Activated CD8-positive, alpha-beta memory T cell treated with anti-CD3 and anti-CD28 coated beads for 48 hours (primary cell): ENCODE measurements around the gene ANAPC2.

Experiments used
- DNase-seq, 3 experiments: peaks; one replicate each; pipeline ENCODE4 v3.0.0-alpha.2; 2020; ENCODE audit warnings: low read depth in 2 of 3, low spot score in 2 of 3

ANAPC2 gene

GRCh38 chr9:137178201-137178938 lies 10.0 kb downstream of the ANAPC2 start:
- DNase-seq: no peak

DNA sequence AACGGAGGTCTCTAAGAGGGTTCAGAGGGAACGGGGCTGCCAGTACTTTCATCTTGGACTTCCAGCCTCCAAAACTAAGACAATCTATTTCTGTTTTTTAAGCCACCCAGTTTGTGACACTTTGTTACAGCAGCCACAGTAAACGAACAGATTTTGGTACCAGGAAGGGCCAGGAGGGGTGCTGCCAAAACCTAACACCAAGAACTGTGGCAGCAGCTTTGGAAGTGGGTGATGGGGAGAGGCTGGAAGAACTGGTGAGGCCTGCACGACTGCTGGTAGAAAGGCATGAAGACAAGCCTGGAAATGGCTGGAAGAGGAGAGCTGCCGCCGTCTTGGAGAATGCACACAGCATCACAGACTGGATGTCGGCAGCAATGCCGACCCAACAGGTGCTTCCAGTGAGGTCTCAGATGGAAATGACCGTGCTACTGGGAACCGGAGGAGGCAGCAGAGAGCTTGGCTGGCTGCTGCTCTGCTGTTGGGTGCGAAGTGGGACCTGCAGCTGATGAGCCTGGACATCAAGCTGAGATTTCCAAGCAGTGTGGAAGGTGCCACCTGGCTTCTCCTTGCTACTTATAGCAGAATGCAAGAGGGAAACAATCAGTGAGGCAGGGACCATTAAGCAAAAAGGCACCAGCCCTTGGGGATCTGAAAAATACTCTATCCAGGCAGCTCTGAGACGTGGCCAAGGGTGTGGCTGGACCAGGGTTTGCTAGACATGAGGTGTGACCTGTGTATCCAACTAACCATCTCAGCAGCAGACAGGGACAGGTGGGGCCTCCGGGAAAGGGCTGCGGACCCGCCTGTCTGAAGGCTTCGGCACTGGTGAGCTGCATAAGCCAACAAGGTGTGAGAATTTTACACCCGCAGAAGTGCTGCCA lies 11.8 kb downstream of the ANAPC2 start:
- no peak for DNase-seq

DNA sequence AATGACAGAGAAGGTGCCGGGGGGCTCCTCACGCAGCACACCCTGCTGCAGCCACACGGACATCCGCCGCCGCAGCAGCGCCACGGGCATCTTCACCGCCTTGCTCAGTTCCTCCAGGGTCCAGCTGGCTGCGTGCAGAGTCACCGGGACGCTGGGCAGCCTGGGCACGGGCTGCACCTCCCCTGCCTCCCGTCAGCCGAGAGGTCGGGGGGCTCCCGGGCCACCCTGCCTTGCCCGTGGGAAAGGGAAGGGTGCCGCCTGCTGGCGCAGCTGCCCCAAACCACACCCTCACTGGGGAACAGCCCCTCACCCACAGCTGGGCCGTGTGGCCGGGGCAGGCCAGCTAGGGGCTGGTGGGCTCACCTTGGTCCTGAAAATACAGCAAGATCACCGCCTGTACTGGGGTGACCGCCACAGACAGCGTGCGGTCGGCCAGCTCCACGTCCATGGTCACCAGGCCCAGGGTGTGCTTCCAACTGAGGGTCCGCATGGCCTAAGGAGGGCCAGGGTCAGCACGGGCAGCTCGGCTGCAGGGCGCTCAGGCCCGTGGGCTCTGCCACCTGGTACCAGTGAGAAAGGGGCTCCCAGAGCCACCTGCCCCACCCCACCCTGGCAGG lies 12.9 kb downstream of the ANAPC2 start:
- no peak for DNase-seq

GRCh38 chr9:137174722-137175293 lies 13.6 kb downstream of the ANAPC2 start:
- DNase-seq: no peak

GRCh38 chr9:137173796-137174664 lies 14.3 kb downstream of the ANAPC2 start:
- DNase-seq: no peak

DNA sequence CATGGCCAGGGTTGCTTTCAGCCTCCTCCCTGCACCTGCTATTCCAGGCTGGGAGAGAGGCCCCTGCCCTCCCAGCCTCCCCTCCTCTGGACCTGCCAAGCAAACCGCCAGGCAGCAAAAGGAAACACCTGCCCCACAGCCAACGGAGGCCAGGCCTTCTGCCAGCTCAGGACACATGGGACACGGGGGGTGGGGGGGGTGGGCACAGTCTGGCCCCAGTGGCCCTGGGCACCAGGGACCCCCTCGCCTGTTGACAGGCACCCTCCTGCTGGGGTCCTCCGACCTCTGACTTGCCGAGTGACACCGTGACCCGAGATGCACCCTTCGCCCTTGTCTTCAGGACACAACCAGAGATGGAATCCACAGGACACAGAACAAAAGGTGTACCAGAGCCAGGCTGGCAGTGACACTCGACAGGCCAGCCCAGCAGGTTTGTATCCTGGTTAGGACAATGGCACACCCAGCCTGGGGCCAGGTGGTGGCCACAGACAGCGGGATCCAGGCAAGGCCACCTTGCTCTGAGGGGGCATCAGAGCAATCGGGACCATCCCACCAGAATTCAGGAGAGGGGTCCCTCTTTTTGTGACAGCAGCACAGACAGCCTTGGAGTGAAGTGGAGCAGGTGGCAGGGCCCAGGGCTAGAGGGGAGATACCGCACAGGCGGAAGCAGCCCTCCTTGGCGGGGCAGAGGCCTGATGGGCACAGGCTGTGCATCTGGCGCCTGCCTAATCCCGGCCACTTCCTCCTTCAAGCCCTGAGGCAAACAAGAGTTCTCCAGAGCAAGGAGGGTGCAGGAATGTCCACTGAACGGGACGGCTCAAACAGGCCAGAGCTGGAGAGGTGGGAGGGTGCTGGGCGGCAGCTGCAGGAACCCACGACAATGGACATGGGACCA lies 15.2 kb downstream of the ANAPC2 start:
- no peak for DNase-seq

DNA sequence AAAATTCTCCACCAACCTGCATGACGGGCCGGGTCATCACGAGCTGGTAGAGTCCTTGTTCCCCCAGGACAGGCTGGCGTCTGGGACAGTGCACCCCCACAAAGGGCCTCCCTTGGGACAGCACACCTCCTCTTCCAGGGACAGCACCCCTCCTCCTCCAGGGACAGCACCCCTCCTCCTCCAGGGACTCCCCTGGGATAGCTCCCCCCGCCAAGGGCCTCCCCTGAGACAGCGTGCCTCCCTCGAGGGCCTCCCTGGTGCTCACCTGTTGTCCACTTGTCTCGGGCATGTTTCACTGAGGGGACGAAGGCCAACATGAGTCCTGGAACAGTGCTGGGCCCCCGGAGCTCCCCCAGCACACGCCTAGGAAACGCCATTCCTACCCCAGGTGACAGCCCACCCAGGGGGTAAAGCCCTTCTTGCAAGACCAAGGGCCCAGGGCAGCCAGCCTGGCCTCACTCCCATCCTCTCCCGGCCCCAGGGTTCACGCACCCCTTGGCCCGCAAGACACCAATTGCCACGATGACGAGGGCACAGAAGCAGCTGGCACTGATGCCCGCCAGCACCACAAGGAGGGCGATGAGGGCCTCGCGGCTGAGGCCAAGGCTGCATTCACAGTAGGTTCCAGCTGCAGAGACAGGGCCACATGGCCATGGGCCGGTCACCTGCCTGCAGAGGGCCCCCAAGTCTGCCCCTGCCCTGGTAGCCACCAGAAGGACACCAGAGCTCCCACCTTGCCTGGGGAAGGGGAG lies 17.0 kb downstream of the ANAPC2 start:
- DNase-seq: no peak

- no peak for DNase-seq
These were observed 17.7 kb downstream of the ANAPC2 start for GRCh38 chr9:137170486-137171148.

GRCh38 chr9:137169896-137170358 lies 18.4 kb downstream of the ANAPC2 start, which contains the start of gene LRRC26:
Gene LRRC26, minus strand, starts transcription at chr9:137170051. Its CDS starts 108 bp downstream, at chr9:137169943.
- DNase-seq: no peak

DNA sequence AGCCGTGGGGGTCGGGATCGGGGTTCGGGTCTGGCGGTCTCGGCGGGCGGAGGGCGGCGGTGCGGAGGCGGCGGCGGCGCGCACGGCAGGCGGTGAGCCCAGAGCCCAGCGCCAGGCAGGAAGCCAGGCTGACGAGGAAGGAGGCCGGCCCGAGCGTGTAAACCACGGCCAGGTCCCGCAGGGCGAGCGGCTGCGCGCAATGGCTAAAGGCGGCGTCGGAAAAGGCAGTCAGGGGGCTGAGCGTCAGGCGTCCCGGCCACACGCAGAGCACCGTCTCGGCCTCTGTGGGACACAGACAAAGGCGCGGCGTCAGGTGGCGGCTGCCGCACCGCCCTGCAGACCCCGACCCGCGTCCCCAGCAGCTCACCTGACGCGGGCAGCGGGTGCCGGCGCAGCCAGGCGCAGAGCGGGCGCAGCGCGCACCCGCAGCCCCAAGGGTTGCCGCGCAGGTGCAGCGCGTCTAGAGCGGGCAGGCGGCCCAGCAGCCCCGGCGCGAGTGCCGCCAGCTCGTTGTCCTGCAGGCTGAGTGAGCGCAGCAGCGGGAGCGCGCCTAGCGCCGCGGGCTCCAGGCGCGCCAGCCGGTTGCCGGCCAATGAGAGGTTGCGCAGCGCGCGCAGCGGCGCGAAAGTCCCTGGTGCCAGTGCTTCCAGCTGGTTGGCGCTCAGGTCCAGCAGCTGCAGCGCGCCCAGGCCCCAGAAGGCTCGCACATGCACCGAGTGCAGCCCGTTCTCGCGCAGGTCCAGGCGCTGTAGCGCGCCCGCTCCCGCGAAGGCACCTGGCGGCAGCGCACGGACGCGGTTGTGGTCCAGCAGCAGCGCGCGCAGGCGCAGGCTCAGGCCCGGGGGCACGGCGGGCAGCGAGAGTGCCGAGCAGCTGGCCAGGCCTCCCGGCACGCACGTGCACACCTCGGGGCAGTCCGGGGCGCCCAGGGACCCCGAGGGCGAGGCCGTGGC lies 19.2 kb downstream of the ANAPC2 start:
- no peak for DNase-seq

GRCh38 chr9:137168573-137168903 lies 19.8 kb downstream of the ANAPC2 start:
- DNase-seq: no peak

GRCh38 chr9:137167747-137168572 lies 20.4 kb downstream of the ANAPC2 start:
- no peak for DNase-seq

- DNase-seq: no peak
These were observed 21.0 kb downstream of the ANAPC2 start for GRCh38 chr9:137167277-137167746.

DNA sequence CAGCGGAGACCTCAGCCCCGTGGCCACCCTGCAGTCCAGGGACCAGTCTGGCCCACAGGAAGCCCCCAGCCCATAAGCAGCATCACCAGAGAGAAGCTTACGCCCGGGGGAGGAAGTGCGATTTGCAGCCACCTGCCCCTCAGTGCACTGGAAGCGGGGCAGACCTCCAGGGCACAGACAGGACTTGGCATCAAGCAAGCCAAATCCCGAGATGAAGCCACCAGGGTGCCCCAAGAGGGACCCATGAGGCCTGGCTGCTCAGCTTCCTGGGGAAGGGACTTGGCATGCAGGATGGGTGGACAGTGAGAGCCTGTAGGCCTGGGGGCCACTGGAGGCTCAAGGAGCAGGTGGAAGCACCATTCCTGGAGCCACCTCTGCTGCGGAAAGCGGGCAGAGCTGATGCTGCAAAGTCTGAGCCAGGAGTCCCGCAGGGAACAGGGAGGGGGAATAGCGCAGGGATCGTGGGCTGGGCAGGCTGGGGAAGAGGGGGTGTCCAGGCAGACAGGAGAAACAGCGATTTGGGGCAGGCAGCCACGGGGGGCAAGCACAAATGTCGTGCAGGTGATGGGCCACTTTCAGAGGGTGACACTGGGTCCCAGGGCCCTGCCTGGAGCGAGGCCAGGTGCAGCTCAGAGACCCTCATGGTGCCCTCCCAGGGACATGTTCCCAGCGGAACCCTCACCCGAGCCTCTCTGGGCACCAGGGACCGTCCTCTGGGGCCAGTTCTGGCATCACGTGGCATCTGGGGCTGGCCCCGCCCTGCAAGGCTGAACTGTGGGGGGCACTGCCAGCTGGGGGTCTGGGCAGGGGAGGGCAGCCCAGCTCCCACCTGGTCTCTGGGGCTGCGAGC lies 21.8 kb downstream of the ANAPC2 start:
- no peak for DNase-seq

GRCh38 chr9:137165250-137165836 lies 23.0 kb downstream of the ANAPC2 start:
- DNase-seq: no peak
